Right renal cortex interstitium (tissue), 3 donors: ENCODE measurements around the gene SUPT16H. TPM values are rescaled to one million over a fixed set of nuclear protein-coding genes. Genes with fewer than 3 reads are reported as not detected.
"Not testable (repeated sequence)": the region's sequence is repeated elsewhere in the genome, so short reads cannot be mapped to it uniquely, and the experiment has no call there.

Experiments
- DNase-seq, 3 donors: peaks; one replicate each; pipeline ENCODE4 v3.0.0-alpha.2; 2013; ENCODE audit warnings: low read depth in 3 of 3, low spot score in 2 of 3
- polyA plus RNA-seq, 3 donors: library from polyadenylated mRNA; unstranded; fragments of 120-200 nt; gene quantifications; one replicate each; pipeline ENCODE4 v1.2.1, GENCODE V29; 2013; ENCODE audit not compliant: insufficient read length in 3 of 3

The SUPT16H gene
- polyA plus RNA-seq, 3 donors: 151 to 160 (median 158) TPM

DNA sequence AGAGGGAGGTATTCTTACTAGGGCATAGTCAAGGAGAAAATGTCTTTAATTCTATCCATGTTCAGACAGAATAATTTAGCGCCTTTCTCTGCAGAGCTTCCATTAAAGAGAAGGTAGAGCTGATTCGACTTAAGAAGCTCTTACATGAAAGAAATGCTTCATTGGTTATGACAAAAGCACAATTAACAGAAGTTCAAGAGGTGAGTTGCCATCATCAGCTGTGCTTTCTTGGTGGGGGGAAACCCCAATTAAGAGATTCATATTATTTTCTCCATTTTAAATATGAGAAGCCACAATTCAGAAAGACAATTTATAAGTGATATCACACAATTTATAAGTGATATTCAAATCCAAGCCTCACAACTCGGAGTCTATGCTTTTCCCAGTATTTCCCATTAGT is 76.2 kb downstream of the SUPT16H start:
- DNase-seq: no peak

GRCh38 chr14:21302836-21303140 is 81.0 kb downstream of the SUPT16H start:
- not testable (repeated sequence) for DNase-seq

- DNase-seq: no peak
Observed at GRCh38 chr14:21302013-21302835, 81.6 kb downstream of the SUPT16H start.

Other genes starting within 250 kb of the SUPT16H start
- gene OR5AU1, start 228.0 kb downstream of the SUPT16H start, polyA plus RNA-seq: not detected
- gene HNRNPC, start 114.6 kb downstream of the SUPT16H start, polyA plus RNA-seq: 1,000 to 10,000 TPM; 1,019 to 1,090 (median 1,089) TPM
- under 1 TPM; 0.39 to 0.65 (median 0.47) TPM for gene RPGRIP1, start 103.9 kb downstream of the SUPT16H start, polyA plus RNA-seq
- gene CHD8, start 72.1 kb upstream of the SUPT16H start, polyA plus RNA-seq: 10 to 100 TPM; 75.2 to 78.5 (median 76.0) TPM
- gene RAB2B, start 92.9 kb upstream of the SUPT16H start, polyA plus RNA-seq: 10 to 100 TPM; 40.0 to 42.5 (median 42.1) TPM
- 10 to 100 TPM; 61.7 to 64.5 (median 62.0) TPM for gene TOX4, start 93.2 kb upstream of the SUPT16H start, polyA plus RNA-seq
- gene METTL3, start 127.3 kb upstream of the SUPT16H start, polyA plus RNA-seq: 10 to 100 TPM; 91.1 to 99.6 (median 99.0) TPM
- 10 to 100 TPM; 61.2 to 66.5 (median 65.4) TPM for gene SALL2, start 142.3 kb upstream of the SUPT16H start, polyA plus RNA-seq
- not detected for gene OR10G3, start 196.1 kb upstream of the SUPT16H start, polyA plus RNA-seq